GM12878 (cell line): Measurements from ENCODE around the gene ETHE1. TPM values are rescaled to one million over a fixed set of nuclear protein-coding genes. Genes with fewer than 3 reads are reported as not detected.

ENCODE experiments used
- ATAC-seq: fragments of 200-7000 bp; cut with Tn5 transposase; 3 replicates; pipeline ENCODE4 v1.9.1; 2020; ENCODE audit warnings: mild to moderate bottlenecking, moderate library complexity
- BruUV-seq: library from RNA; stranded (reverse); fragments of 400-500 nt; replicated peaks from 2 replicates; lab custom pipeline; 2021; lab: Mats Ljungman, UMichigan
- CTCF ChIA-PET: fragments of 300-600 bp; sonication (Branson Sonifier 250); formaldehyde crosslinking; extraction: SDS; loops from one replicate; lab custom pipeline; 2021; ENCODE audit warnings: inconsistent platforms; lab: Yijun Ruan, JAX
- POLR2A ChIA-PET: fragments of 350-600 bp; formaldehyde crosslinking; extraction: SDS; loops from one replicate; lab custom pipeline; 2021; ENCODE audit warnings: inconsistent platforms; lab: Charles Lee
- RAD21 ChIA-PET: fragments of 300-600 bp; sonication (Branson Sonifier 250); formaldehyde crosslinking; loops from one replicate; lab custom pipeline; 2023; ENCODE audit warnings: antibody characterized with exemption; ENCODE audit not compliant: unreplicated experiment; lab: Charles Lee
- SMC1A ChIA-PET: fragments of 300-600 bp; sonication (Branson Sonifier 250); formaldehyde crosslinking; loops from one replicate; lab custom pipeline; 2023; ENCODE audit not compliant: unreplicated experiment, uncharacterized antibody; lab: Charles Lee
- DNase-seq: peaks from one replicate; pipeline ENCODE4 v3.0.0-alpha.2; 2011; ENCODE audit warnings: low read depth, low spot score
- FAIRE-seq: peaks from 3 replicates; lab custom pipeline; 2011; peaks lifted over from hg19 to GRCh38; lab: Jason Lieb, UNC
- H2AFZ ChIP-seq: 2 replicates; pipeline ENCODE4 v1.6.0; 2011; ENCODE audit warnings: low read depth, low read length, control low read depth; ENCODE audit not compliant: control insufficient read depth
- H3K27ac ChIP-seq: 2 replicates; pipeline ENCODE4 v1.5.1; 2011; ENCODE audit warnings: control low read depth; ENCODE audit not compliant: control insufficient read depth, insufficient read depth
- H3K27me3 ChIP-seq, 2 experiments: replicated peaks in 1 of 2; 2 replicates each; pipeline versions ENCODE4 v1.6.0 to v1.6.1; 2011; ENCODE audit warnings: low read length in 1 of 2; ENCODE audit not compliant: control insufficient read depth in 2 of 2, insufficient read depth in 2 of 2
- H3K36me3 ChIP-seq, 2 experiments: 2 replicates each; pipeline ENCODE4 v1.5.1; 2011; ENCODE audit warnings: low read length in 1 of 2; ENCODE audit not compliant: control insufficient read depth in 2 of 2, insufficient read depth in 2 of 2
- H3K4me1 ChIP-seq: 2 replicates; pipeline ENCODE4 v1.6.1; 2011; ENCODE audit warnings: mild to moderate bottlenecking, low read length, moderate library complexity, mixed read lengths; ENCODE audit not compliant: control insufficient read depth, insufficient read depth
- H3K4me2 ChIP-seq: 2 replicates; pipeline ENCODE4 v1.6.0; 2011; ENCODE audit warnings: control low read depth; ENCODE audit not compliant: control insufficient read depth, insufficient read depth
- H3K4me3 ChIP-seq: fragments of 200-600 bp; sonication (generic); 2 replicates; pipeline ENCODE4 v1.5.1; 2016
- H3K79me2 ChIP-seq: 2 replicates; pipeline ENCODE4 v1.6.0; 2011; ENCODE audit warnings: low read length; ENCODE audit not compliant: control insufficient read depth, insufficient read depth
- H3K9ac ChIP-seq: 2 replicates; pipeline ENCODE4 v1.8.0; 2011; ENCODE audit warnings: low read length, control low read depth, mixed read lengths; ENCODE audit not compliant: control insufficient read depth, insufficient read depth
- H3K9me3 ChIP-seq: replicated peaks from 3 replicates; pipeline ENCODE4 v1.5.1; 2011; ENCODE audit warnings: mild to moderate bottlenecking, low read length; ENCODE audit not compliant: control insufficient read depth, insufficient read depth
- H4K20me1 ChIP-seq: 2 replicates; pipeline ENCODE4 v1.6.0; 2011; ENCODE audit not compliant: control insufficient read depth, insufficient read depth
- CUX1 ChIP-seq: IDR thresholded peaks from 2 replicates; pipeline ENCODE4 v1.6.1; 2012; ENCODE audit warnings: improper control_type of control experiment, low read depth, low read length; ENCODE audit not compliant: insufficient replicate concordance
- FOXK2 ChIP-seq: fragments of 450-650 bp; IDR thresholded peaks from 2 replicates; pipeline ENCODE4 v1.6.1; 2017; ENCODE audit warnings: mild to moderate bottlenecking, moderate library complexity
- IKZF2 ChIP-seq, 2 experiments: fragments of 450-650 bp; IDR thresholded peaks; 2 replicates each; pipeline ENCODE4 v1.6.1; 2017; ENCODE audit warnings: mild to moderate bottlenecking in 2 of 2, moderate library complexity in 2 of 2
- MXI1 ChIP-seq: fragments of 150-350 bp; IDR thresholded peaks from 2 replicates; pipeline ENCODE4 v1.6.1; 2011; ENCODE audit warnings: low read depth, mild to moderate bottlenecking, inconsistent platforms, low read length, improper control_type of control experiment
- TAF1 ChIP-seq: IDR thresholded peaks from 2 replicates; pipeline ENCODE4 v1.6.1; 2011; ENCODE audit warnings: mild to moderate bottlenecking, low read depth, low read length, borderline replicate concordance
- TBL1XR1 ChIP-seq: IDR thresholded peaks from 2 replicates; pipeline ENCODE4 v1.6.1; 2012; ENCODE audit warnings: low read depth, low read length, improper control_type of control experiment
- WGBS: methylation state at CpG from one replicate; pipeline ENCODE4 v1.1.6; 2016; ENCODE audit warnings: low lambda C conversion rate; ENCODE audit not compliant: insufficient replicate concordance, insufficient coverage; ENCODE audit errors: missing lambda C conversion rate; 5-methylcytosine and 5-hydroxymethylcytosine counted together
- in situ Hi-C: fragments of 300-500 bp; cut with MboI; formaldehyde crosslinking; loops from 9 replicates; pipeline ENCODE4 v1.14.3; 2018; ENCODE audit warnings: mixed read lengths
- intact Hi-C: fragments of 100-400 bp; cut with micrococcal nuclease; formaldehyde crosslinking; loops from one replicate; pipeline ENCODE4 v1.14.2; 2022; ENCODE audit not compliant: unreplicated experiment
- polyA plus RNA-seq, 11 experiments: library from polyadenylated mRNA; depleted of rRNA in 4 of 11; unstranded in 6 of 11; stranded (reverse) in 5 of 11; fragments of >200 nt; fragmentation: Nextera tagmentation in 4 of 11; fragmentation: Illumina TruSeq in 1 of 11; extraction: Ambion mirVana in 4 of 11; extraction: Trizol in 1 of 11; gene quantifications; 1 replicate in 1 of 11; 2 replicates in 10 of 11; pipeline versions ENCODE4 v1.2.1 to v1.2.3, GENCODE V29; 2011 to 2016; ENCODE audit warnings: inconsistent platforms in 2 of 11, missing spikeins in 2 of 11, low read depth in 1 of 11
- total RNA-seq, 4 experiments: library from RNA; depleted of rRNA in 3 of 4; stranded (reverse); fragments of >200 nt in 3 of 4; fragmentation: Illumina TruSeq in 1 of 4; extraction: Trizol in 1 of 4; gene quantifications; 2 replicates each; pipeline versions ENCODE4 v1.2.1 to v1.2.3, GENCODE V29; 2013 to 2021

The ETHE1 gene
- total and polyA plus RNA-seq, 10 of the 15 experiments (the other 5 are each of a cell fraction or from before 2014, with no cell fraction given) = 22.1 to 155 (median 52.7) TPM

DNA sequence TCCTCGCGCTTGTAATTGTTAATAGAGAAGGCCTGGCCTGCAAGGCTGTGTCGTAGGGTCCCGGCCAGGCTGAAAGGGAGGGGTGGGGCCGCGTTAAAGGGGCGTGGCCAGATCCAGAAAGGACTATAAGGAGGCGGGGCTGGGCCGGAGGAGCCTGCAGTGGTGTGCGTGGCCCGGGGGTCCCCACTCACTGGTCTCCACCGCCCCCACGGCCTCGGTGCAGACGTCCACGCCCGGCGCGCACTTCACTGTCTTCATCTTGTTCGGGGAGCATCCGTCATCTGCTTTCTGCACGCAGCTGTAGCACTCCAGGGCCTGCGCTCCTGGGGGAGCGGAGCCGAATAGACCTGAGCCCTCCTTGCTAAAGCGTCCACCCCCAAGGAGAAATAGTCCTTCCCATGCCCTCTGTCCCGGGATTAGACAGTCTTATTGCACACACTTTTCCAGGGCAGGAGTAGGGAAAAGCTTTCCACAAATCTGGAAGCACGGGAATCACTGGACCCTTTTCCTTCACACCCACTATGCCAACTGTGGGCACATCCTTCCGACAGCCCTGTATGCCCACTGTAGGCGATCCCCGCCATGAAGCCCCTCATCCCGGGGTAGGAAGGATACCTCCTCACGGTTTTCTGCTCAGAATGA lies 62.7 kb downstream of the ETHE1 start:
- BruUV-seq = no TSS peak
- peak; percentile 66 for ATAC-seq
- no peaks in the 10 kb centered on the region for H3K79me2 ChIP-seq
- H3K4me2 ChIP-seq = peak overlapping the region; percentile 95
- H4K20me1 ChIP-seq = no peaks in the 10 kb centered on the region
- no peaks in the 10 kb centered on the region for H3K9me3 ChIP-seq
- ChIA-PET POLR2A (interaction anchor here (0.8 to 1.7 kb wide), 3 partner anchors 19 to 69 kb away, joined by 3 to 14 read pairs (median 3); partner anchors contain the start of gene ZNF575), RAD21 (interaction anchor here (1.0 to 1.8 kb wide), 10 partner anchors 9 to 204 kb away, joined by 3 to 7 read pairs (median 4); partner anchors contain the start of genes IRGQ, ZNF575 and ZNF576)
- in situ Hi-C loops (no loop called here), intact Hi-C loops (loop anchor here (5.0 kb wide), 1 partner anchor 38 kb away; the partner anchor contains the start of gene PHLDB3)
- peak overlapping the region; percentile 77 for H3K4me3 ChIP-seq
- FAIRE-seq = no peak
- WGBS = 15% methylated on average over 33 of the region's 33 CpGs
- DNase-seq = no peak
- peaks cover 8% of the 10 kb centered on the region; the same call in 1 of the 2 replicates for H3K4me1 ChIP-seq
- TF ChIP-seq IKZF2 (IDR thresholded peaks at IDR 0.05) (0 out of 4 replicates have a peak, but pooled peaks of 1 of the 2 experiments have one; percentile 11), CUX1 (no peak), TAF1 (no peak), FOXK2 (no peak), TBL1XR1 (no peak), MXI1 (no peak)
- TF ChIP-seq, all 136 proteins: peak for 1
- peak overlapping the region; percentile 98 for H2AFZ ChIP-seq
- SMC1A ChIA-PET = interaction anchor here (1.1 to 2.4 kb wide), 3 partner anchors 9 to 19 kb away, joined by 3 to 10 read pairs (median 3); no protein-coding TSS in a partner anchor
- no peak overlapping the region; the same call in 1 of the 2 replicates for H3K9ac ChIP-seq
- no peaks in the 10 kb centered on the region for H3K36me3 ChIP-seq
- H3K27ac ChIP-seq = no peak overlapping the region
- CTCF ChIA-PET = interaction anchor here (0.6 to 3.9 kb wide), 6 partner anchors 9 to 55 kb away, joined by 3 to 31 read pairs (median 6); no protein-coding TSS in a partner anchor
- no peaks in the 10 kb centered on the region for H3K27me3 ChIP-seq
